ENCODE measurements around the gene REX1BD. TPM values are rescaled to one million over a fixed set of nuclear protein-coding genes. Genes with fewer than 3 reads are reported as not detected.

Gene REX1BD
- total RNA-seq, 1 donor from 2014 or later = 173 TPM

GRCh38 chr19:18542941-18543813, 45.4 kb upstream of the REX1BD start, which contains the start of gene FKBP8:
Gene FKBP8 (minus strand): TSS chr19:18543573. CDS start chr19:18541970, 1,603 bp downstream.
- Histone ChIP-seq H3K9me3 (no peaks in the 10 kb centered on the region), H3K27ac (peak within 1 kb of the TSS; percentile 87 to 88), H3K27me3 (no peaks in the 10 kb centered on the region), H3K4me3 (peak within 1 kb of the TSS; percentile 70 to 85), H3K4me1 (peaks cover 4 to 10% of the 10 kb centered on the region in 2 donors), H3K36me3 (peaks cover 23 to 31% of the 10 kb centered on the region in 2 donors)
- TF ChIP-seq CTCF (IDR thresholded peaks at IDR 0.05) = no peak
- peak; percentile 70 to 96 for DNase-seq (ENCODE audit: low spot score in 2 of 2)
- intact Hi-C loops (cut with DNase I) = loop anchor here (1.0 to 2.0 kb wide), 3 partner anchors 14 to 28 kb away; partner anchors contain the start of genes ELL, KXD1 and UBA52

- DNase-seq (ENCODE audit: low spot score in 2 of 2) = peak; percentile 26 to 81
- Histone ChIP-seq H3K9me3 (no peaks in the 10 kb centered on the region), H3K4me1 (peaks cover 4 to 10% of the 10 kb centered on the region in 2 donors), H3K27ac (peak overlapping the region; percentile 87 to 88), H3K36me3 (peaks cover 18 to 25% of the 10 kb centered on the region in 2 donors), H3K4me3 (peak overlapping the region; percentile 70 to 85), H3K27me3 (no peaks in the 10 kb centered on the region)
- intact Hi-C loops (cut with DNase I) = loop anchor here (1.0 to 2.0 kb wide), 3 partner anchors 13 to 27 kb away; partner anchors contain the start of genes ELL, KXD1 and UBA52
- no peak for TF ChIP-seq CTCF (IDR thresholded peaks at IDR 0.05)
Observed at GRCh38 chr19:18543814-18544475, 44.7 kb upstream of the REX1BD start.

GRCh38 chr19:18551631-18552030, 37.0 kb upstream of the REX1BD start:
- Histone ChIP-seq H3K36me3 (no peaks in the 10 kb centered on the region), H3K9me3 (no peaks in the 10 kb centered on the region), H3K27ac (no peak overlapping the region), H3K27me3 (no peaks in the 10 kb centered on the region), H3K4me1 (no peaks in the 10 kb centered on the region), H3K4me3 (no peak overlapping the region)
- no peak for DNase-seq (ENCODE audit: low spot score in 2 of 2)
- no peak for TF ChIP-seq CTCF (IDR thresholded peaks at IDR 0.05)
- intact Hi-C loops (cut with DNase I) = no loop called here

GRCh38 chr19:18557411-18558201, 31.0 kb upstream of the REX1BD start, which contains the start of gene KXD1:
Gene KXD1 (plus strand): TSS chr19:18557870. CDS start chr19:18562057, 4,187 bp downstream.
- Histone ChIP-seq H3K9me3 (no peaks in the 10 kb centered on the region), H3K27me3 (no peaks in the 10 kb centered on the region), H3K4me1 (peaks cover 5 to 34% of the 10 kb centered on the region in 2 donors), H3K4me3 (peak within 1 kb of the TSS; percentile 79 to 95), H3K27ac (peak within 1 kb of the TSS; percentile 98), H3K36me3 (no peaks in the 10 kb centered on the region)
- no peak for TF ChIP-seq CTCF (IDR thresholded peaks at IDR 0.05)
- intact Hi-C loops (cut with DNase I) = loop anchor here (1.0 to 2.0 kb wide), 4 partner anchors 14 to 97 kb away; partner anchors contain the start of genes ELL, FKBP8 and UBA52
- peak; percentile 95 to 99 for DNase-seq (ENCODE audit: low spot score in 2 of 2)

- intact Hi-C loops (cut with DNase I) = loop anchor here (2.0 kb wide), 1 partner anchor 97 kb away; no protein-coding TSS in a partner anchor
- DNase-seq (ENCODE audit: low spot score in 2 of 2) = no peak
- H3K27ac ChIP-seq = peak overlapping the region; percentile 98
- H3K4me3 ChIP-seq = peak overlapping the region; percentile 79 to 95
- H3K4me1 ChIP-seq = peaks cover 5 to 39% of the 10 kb centered on the region in 2 donors
- H3K9me3 ChIP-seq = no peaks in the 10 kb centered on the region
- H3K36me3 ChIP-seq = peaks cover 0 to under 1% of the 10 kb centered on the region in 2 donors
- no peak for TF ChIP-seq CTCF (IDR thresholded peaks at IDR 0.05)
- H3K27me3 ChIP-seq = no peaks in the 10 kb centered on the region
Observed at GRCh38 chr19:18558202-18558555, 30.4 kb upstream of the REX1BD start.

Data from ascending aorta (tissue), 2 donors.